ENCODE results near the gene FARP2. TPM values are rescaled to one million over a fixed set of nuclear protein-coding genes. Genes with fewer than 3 reads are reported as not detected.

Gene FARP2
- total RNA-seq, 1 donor: 41.3 TPM

DNA sequence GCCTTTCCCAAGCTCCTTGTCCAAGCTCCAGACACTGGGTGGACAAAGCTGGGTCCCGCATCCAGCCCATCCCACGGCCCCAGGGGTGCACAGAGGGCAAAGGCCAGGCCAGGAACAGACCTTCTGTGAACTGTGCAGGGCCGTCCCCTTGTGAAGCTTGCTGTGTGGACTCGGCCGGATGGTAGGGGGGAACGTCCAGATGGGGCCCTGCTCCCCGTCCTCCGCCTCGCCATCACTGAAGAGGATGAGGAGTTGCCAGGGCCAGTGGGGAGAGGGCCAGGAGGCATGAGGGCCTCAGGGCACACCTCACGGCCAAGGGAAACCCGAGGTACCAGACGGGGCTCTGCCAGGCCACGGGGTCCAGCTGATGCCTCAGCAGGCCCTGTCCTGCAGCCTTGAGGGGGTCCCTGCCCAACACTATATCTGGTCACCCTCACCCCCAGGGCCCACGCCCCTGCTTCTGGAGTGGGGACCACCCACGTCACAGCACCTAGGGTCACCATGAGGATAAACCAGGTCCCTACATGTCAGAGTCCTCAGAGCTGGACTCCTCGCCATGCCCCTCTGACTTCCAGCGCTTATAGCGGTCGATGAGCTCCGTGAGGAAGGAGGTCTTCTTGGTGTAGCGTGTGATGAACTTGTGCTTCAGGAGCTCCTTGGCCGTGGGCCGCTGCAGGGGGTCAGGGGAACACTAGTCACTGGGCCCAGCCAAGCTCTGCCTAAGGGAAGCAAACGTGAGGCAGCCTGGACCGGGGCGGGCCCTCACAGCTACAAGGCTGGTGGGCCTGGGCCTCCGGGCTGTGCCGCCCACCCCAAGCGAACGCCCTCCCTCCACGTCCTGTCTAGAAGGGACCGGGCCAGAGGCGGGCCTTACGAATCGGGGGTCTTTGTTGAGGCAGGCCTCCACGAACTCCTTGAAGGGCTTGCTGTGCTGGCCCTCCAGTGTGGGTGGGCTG lies 142.3 kb downstream of the FARP2 start:
- H3K9me3 ChIP-seq (ENCODE audit: low read depth, low read length): no peaks in the 10 kb centered on the region
- no peak overlapping the region for H3K27ac ChIP-seq (ENCODE audit: low read depth, low read length)
- H3K4me2 ChIP-seq (ENCODE audit: insufficient read depth, low read length): no peak overlapping the region
- no peak overlapping the region for H3K4me3 ChIP-seq (ENCODE audit: insufficient read depth, low read length)
- H4K20me1 ChIP-seq (ENCODE audit: insufficient read depth, low read length): peaks cover 23% of the 10 kb centered on the region
- no peaks in the 10 kb centered on the region for H3K4me1 ChIP-seq (ENCODE audit: insufficient read depth, low read length)
- peaks cover 43% of the 10 kb centered on the region for H3K36me3 ChIP-seq (ENCODE audit: insufficient read depth, low read length)
- TF ChIP-seq, protein P1, sequence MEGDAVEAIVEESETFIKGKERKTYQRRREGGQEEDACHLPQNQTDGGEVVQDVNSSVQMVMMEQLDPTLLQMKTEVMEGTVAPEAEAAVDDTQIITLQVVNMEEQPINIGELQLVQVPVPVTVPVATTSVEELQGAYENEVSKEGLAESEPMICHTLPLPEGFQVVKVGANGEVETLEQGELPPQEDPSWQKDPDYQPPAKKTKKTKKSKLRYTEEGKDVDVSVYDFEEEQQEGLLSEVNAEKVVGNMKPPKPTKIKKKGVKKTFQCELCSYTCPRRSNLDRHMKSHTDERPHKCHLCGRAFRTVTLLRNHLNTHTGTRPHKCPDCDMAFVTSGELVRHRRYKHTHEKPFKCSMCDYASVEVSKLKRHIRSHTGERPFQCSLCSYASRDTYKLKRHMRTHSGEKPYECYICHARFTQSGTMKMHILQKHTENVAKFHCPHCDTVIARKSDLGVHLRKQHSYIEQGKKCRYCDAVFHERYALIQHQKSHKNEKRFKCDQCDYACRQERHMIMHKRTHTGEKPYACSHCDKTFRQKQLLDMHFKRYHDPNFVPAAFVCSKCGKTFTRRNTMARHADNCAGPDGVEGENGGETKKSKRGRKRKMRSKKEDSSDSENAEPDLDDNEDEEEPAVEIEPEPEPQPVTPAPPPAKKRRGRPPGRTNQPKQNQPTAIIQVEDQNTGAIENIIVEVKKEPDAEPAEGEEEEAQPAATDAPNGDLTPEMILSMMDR (IDR thresholded peaks at IDR 0.05; ENCODE audit: extremely low read depth, low read depth, low read length): no peak
- DNase-seq (ENCODE audit: insufficient read length, low spot score, missing footprints): peak; percentile 62
- H3K79me2 ChIP-seq (ENCODE audit: insufficient read depth, low read length): peaks cover 34% of the 10 kb centered on the region
- H2AFZ ChIP-seq (ENCODE audit: low read length): no peak overlapping the region
- H3K27me3 ChIP-seq (ENCODE audit: insufficient read depth, low read length): no peaks in the 10 kb centered on the region

GRCh38 chr2:241499146-241499965 lies 143.3 kb downstream of the FARP2 start:
- H3K4me1 ChIP-seq (ENCODE audit: insufficient read depth, low read length): no peaks in the 10 kb centered on the region
- peaks cover 29% of the 10 kb centered on the region for H4K20me1 ChIP-seq (ENCODE audit: insufficient read depth, low read length)
- TF ChIP-seq, protein P1 (IDR thresholded peaks at IDR 0.05; ENCODE audit: extremely low read depth, low read depth, low read length): no peak
- peaks cover 43% of the 10 kb centered on the region for H3K79me2 ChIP-seq (ENCODE audit: insufficient read depth, low read length)
- no peak overlapping the region for H3K4me2 ChIP-seq (ENCODE audit: insufficient read depth, low read length)
- DNase-seq (ENCODE audit: insufficient read length, low spot score, missing footprints): peak; percentile 58
- no peaks in the 10 kb centered on the region for H3K27me3 ChIP-seq (ENCODE audit: insufficient read depth, low read length)
- no peak overlapping the region for H3K4me3 ChIP-seq (ENCODE audit: insufficient read depth, low read length)
- no peak overlapping the region for H3K27ac ChIP-seq (ENCODE audit: low read depth, low read length)
- H3K9me3 ChIP-seq (ENCODE audit: low read depth, low read length): no peaks in the 10 kb centered on the region
- no peak overlapping the region for H2AFZ ChIP-seq (ENCODE audit: low read length)
- peaks cover 35% of the 10 kb centered on the region for H3K36me3 ChIP-seq (ENCODE audit: insufficient read depth, low read length)

DNA sequence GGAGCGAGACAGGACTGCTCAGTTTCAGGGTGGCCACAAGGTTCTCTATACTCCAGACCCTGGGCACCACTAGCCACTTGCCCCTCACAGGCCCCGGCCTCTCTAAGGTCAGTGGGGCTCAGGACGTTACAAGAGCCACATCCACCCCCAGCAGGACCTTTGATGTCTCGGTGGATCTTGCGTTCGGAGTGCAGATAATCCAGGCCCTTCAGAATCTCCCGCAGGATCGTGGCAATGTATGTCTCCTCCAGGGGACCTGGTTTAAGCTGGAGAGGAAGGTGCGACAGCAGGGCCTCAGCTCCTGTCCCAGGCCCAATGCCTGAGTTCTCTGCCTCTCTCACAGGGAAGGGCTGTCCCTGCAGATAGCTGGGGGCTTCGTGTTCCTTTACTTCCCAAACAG lies 143.9 kb downstream of the FARP2 start:
- no peak overlapping the region for H2AFZ ChIP-seq (ENCODE audit: low read length)
- H4K20me1 ChIP-seq (ENCODE audit: insufficient read depth, low read length): peaks cover 33% of the 10 kb centered on the region
- no peaks in the 10 kb centered on the region for H3K4me1 ChIP-seq (ENCODE audit: insufficient read depth, low read length)
- TF ChIP-seq, protein P1 (IDR thresholded peaks at IDR 0.05; ENCODE audit: extremely low read depth, low read depth, low read length): no peak
- no peak overlapping the region for H3K4me3 ChIP-seq (ENCODE audit: insufficient read depth, low read length)
- no peaks in the 10 kb centered on the region for H3K27me3 ChIP-seq (ENCODE audit: insufficient read depth, low read length)
- DNase-seq (ENCODE audit: insufficient read length, low spot score, missing footprints): peak; percentile 65
- peaks cover 30% of the 10 kb centered on the region for H3K36me3 ChIP-seq (ENCODE audit: insufficient read depth, low read length)
- no peak overlapping the region for H3K27ac ChIP-seq (ENCODE audit: low read depth, low read length)
- H3K9me3 ChIP-seq (ENCODE audit: low read depth, low read length): no peaks in the 10 kb centered on the region
- no peak overlapping the region for H3K4me2 ChIP-seq (ENCODE audit: insufficient read depth, low read length)
- H3K79me2 ChIP-seq (ENCODE audit: insufficient read depth, low read length): peaks cover 50% of the 10 kb centered on the region
